ENCODE data around the gene CPEB1. TPM values are rescaled to one million over a fixed set of nuclear protein-coding genes. Genes with fewer than 3 reads are reported as not detected.
"Not testable (repeated sequence)": the region's sequence is repeated elsewhere in the genome, so short reads cannot be mapped to it uniquely, and the experiment has no call there.

Gene CPEB1
- total and polyA plus RNA-seq, 8 donors, result 1.1 to 6.4 (median 1.5) TPM; not detected in 2

DNA sequence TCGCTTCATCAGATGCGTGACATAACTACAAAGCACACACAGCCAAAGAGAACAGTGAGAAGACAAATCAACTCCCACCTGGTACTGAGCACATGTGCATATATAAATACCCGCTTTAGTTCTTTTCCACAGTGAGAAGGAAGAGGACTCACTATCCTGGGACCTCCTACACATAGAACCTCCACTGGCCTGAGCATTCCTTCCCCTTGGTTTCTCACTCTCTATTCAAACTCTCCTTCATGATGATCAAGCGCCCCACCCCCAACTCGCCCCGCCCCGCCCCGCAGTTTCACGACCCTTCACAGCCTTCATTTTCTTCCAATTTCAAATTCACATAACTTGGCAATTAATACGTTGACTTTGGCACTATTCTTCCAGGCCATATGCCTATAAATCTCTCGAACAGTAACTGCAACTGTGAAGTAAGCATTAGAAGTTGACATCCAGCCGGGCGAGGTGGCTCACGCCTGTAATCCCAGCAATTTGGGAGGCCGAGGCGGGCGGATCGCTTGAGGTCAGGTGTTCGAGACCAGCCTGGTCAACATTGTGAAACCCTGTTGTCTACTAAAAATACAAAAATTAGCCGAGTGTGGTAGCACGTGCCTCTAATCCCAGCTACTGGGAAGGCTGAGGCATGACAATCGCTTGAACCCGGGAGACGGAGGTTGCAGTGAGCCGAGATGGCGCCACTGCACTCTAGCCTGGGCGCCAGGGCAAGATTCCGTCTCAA, 108.0 kb downstream of the CPEB1 start:
- TF ChIP-seq, protein P1, sequence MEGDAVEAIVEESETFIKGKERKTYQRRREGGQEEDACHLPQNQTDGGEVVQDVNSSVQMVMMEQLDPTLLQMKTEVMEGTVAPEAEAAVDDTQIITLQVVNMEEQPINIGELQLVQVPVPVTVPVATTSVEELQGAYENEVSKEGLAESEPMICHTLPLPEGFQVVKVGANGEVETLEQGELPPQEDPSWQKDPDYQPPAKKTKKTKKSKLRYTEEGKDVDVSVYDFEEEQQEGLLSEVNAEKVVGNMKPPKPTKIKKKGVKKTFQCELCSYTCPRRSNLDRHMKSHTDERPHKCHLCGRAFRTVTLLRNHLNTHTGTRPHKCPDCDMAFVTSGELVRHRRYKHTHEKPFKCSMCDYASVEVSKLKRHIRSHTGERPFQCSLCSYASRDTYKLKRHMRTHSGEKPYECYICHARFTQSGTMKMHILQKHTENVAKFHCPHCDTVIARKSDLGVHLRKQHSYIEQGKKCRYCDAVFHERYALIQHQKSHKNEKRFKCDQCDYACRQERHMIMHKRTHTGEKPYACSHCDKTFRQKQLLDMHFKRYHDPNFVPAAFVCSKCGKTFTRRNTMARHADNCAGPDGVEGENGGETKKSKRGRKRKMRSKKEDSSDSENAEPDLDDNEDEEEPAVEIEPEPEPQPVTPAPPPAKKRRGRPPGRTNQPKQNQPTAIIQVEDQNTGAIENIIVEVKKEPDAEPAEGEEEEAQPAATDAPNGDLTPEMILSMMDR (IDR thresholded peaks at IDR 0.05), result no peak
- TF ChIP-seq POLR2AphosphoS5 (IDR thresholded peaks at IDR 0.05) (no peak), EP300 (IDR thresholded peaks at IDR 0.05) (no peak), POLR2A (IDR thresholded peaks at IDR 0.05) (no peak)
- Histone ChIP-seq H3K36me3 (peaks cover 30 to 52% (median 49%) of the 10 kb centered on the region in 4 donors), H3K27ac (peak overlapping the region; percentile 63 to 93 (median 91)), H3K4me1 (peaks cover 12 to 40% (median 33%) of the 10 kb centered on the region in 4 donors), H3K9me3 (no peaks in the 10 kb centered on the region), H3K27me3 (no peaks in the 10 kb centered on the region), H3K4me3 (peak overlapping the region; percentile 73 to 98 (median 86))
- intact Hi-C loops (cut with DNase I; ENCODE audit: low total_unique reads), result no loop called here
- DNase-seq, result no peak
- WGBS, 5 donors, result 11 to 17% (median 12%) methylated on average over 28 of the region's 28 CpGs

DNA sequence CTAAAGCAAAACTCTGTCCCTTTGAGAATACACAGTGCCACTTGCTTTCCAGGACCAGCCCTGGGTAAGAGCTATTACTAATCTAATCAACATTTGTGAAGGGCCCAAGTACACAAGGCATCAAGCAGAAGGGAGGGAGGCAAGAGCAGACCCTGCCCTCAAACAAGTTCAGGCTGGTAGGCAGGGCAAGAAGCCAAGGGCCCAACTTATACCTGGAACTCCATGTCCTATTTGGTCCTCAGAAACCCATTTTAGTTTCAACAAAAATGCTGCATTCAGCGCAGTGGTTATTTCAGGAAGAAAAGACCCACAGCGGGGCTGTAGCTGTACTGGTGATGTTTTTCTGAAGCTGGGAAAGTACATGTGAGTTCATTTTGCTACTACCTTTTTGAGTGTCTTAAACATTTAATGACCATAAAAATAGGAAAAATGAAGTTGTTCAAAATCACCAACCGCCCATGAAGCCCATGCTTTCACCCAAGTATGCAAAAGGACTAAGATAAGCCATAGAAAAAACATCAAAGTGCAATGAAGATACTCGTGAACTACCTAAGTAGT, 109.7 kb downstream of the CPEB1 start:
- Histone ChIP-seq H3K27ac (peak overlapping the region in 1 of 5 donors; percentile 5), H3K36me3 (peaks cover 35 to 68% (median 62%) of the 10 kb centered on the region in 4 donors), H3K4me1 (peaks cover 12 to 46% (median 33%) of the 10 kb centered on the region in 4 donors), H3K4me3 (peak overlapping the region in 2 of 4 donors; percentile 3 to 98), H3K27me3 (no peaks in the 10 kb centered on the region), H3K9me3 (no peaks in the 10 kb centered on the region)
- DNase-seq, result peak in 1 of 2 donors; percentile 50
- TF ChIP-seq EP300 (IDR thresholded peaks at IDR 0.05), result no peak
- peak in 1 of 3 donors; percentile 27 for TF ChIP-seq POLR2AphosphoS5 (IDR thresholded peaks at IDR 0.05)
- intact Hi-C loops (cut with DNase I; ENCODE audit: low total_unique reads), result no loop called here
- 59 to 74% (median 69%) methylated on average over 4 of the region's 4 CpGs for WGBS, 5 donors

DNA sequence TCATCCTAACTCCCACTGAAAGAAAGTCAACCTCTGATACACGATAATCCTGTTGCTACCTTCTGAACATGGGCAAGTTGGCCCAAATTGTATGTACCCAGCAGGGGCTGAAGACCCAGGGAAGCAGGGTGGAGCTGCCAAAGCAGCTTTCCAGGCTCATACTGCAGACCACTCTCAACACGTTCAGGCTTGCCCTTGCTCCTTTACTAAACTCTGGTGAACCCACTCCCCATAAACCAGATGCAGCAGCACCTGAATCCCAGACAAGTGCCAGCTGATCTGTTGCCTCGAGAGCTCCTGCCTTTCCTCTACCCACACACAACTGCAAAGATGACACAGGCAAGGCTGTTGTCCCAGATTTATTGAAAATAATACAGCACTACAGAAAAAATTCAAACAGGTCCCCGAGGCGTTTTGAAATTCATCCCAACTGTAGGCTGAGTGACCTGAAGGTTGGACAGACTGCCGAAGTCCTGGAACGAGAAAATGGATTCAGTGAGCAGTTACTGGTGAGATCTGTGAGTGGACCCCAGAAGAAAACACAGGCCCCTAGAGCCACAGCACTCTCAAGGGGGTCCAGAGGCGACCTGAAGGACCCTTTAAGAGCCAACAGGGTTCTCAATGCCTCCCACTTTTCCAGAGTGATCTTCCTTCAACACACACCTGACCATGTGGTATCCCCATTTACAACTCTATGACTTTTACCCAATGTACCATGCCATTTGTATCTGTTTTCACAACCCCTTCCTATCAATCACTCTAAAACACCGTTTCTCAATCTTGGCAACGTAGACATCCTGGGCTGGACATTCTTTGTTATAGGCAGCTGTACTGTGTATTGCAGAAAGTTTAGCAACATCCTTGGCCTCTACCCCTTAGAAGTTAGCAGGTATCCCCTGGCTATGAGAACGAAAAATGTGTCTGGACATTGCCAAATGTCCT, 110.5 kb downstream of the CPEB1 start:
- peak overlapping the region in 1 of 4 donors; percentile 3 for H3K4me3 ChIP-seq
- 54 to 68% (median 57%) methylated on average over 11 of the region's 11 CpGs for WGBS, 5 donors
- H3K27me3 ChIP-seq, result no peaks in the 10 kb centered on the region
- H3K27ac ChIP-seq, result no peak overlapping the region
- H3K36me3 ChIP-seq, result peaks cover 35 to 73% (median 62%) of the 10 kb centered on the region in 4 donors
- peaks cover 12 to 44% (median 33%) of the 10 kb centered on the region in 4 donors for H3K4me1 ChIP-seq
- no peaks in the 10 kb centered on the region for H3K9me3 ChIP-seq
- no peak for TF ChIP-seq POLR2A (IDR thresholded peaks at IDR 0.05)
- no peak for TF ChIP-seq POLR2AphosphoS5 (IDR thresholded peaks at IDR 0.05)
- TF ChIP-seq EP300 (IDR thresholded peaks at IDR 0.05), result no peak
- TF ChIP-seq, protein P1 (IDR thresholded peaks at IDR 0.05), result no peak
- intact Hi-C loops (cut with DNase I; ENCODE audit: low total_unique reads), result no loop called here
- no peak for DNase-seq

DNA sequence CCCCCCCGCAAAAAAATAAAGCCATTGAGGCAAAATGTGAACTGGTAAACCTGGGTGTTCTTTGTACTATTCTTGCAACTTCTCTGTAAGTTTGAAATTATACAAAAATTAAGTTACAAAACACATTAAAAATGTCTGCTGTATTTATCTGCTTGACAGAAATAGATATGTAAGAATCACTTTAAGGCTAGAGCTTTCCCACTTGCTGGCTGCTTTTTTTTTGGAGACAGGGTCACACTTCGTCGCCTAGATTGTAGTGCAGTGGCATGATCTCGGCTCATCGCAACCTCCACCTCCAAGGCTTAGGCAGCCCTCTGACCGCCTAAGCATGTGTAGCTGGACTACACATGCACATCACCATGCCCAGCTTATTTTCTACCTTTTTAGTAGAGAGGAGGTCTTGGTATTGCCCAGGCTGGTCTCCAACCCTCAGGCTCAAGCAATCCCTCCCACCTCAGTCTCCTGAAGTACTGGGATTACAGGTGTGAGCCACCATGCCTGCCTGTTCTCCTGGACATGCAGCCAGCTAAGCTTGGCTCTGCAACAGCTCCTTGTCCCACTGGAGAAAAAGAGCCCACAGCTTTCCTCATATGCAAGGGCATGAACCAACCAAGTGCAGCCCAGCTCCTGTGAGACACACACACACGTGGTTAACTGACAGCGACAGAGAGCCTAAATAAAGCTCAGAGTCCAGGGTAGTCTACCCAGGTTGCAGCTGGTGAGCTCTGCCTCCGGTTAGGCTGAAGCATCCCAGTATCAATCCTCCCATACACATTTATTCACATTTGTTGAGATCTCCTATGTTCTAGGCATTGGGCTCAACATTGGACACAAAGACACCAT, 111.4 kb downstream of the CPEB1 start:
- no peaks in the 10 kb centered on the region for H3K27me3 ChIP-seq
- H3K27ac ChIP-seq, result no peak overlapping the region
- no peak for DNase-seq
- no peak overlapping the region for H3K4me3 ChIP-seq
- H3K36me3 ChIP-seq, result peaks cover 35 to 73% (median 62%) of the 10 kb centered on the region in 4 donors
- TF ChIP-seq EP300 (IDR thresholded peaks at IDR 0.05) (no peak), POLR2AphosphoS5 (IDR thresholded peaks at IDR 0.05) (no peak), POLR2A (IDR thresholded peaks at IDR 0.05) (no peak)
- H3K9me3 ChIP-seq, result no peaks in the 10 kb centered on the region
- H3K4me1 ChIP-seq, result peaks cover 12 to 40% (median 29%) of the 10 kb centered on the region in 4 donors
- 66 to 83% (median 76%) methylated on average over 9 of the region's 9 CpGs for WGBS, 5 donors
- intact Hi-C loops (cut with DNase I; ENCODE audit: low total_unique reads), result no loop called here

DNA sequence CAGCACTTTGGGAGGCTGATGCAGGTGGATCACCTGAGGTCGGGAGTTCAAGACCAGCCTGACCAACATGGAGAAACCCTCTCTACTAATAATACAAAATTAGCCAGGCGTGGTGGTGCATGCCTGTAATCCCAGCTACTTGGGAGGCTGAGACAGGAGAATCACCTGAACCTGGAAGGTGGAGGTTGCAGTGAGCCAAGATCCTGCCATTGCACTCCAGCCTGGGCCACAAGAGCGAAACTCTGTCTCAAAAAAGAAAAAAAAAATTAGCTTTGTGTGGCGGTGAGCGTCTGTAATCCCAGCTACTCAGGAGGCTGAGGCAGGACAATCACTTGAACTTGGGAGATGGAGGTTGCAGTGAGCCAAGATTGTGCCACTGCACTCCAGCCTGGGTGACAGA, 112.0 kb downstream of the CPEB1 start:
- 90 to 96% (median 94%) methylated on average over 5 of the region's 5 CpGs for WGBS, 5 donors
- intact Hi-C loops (cut with DNase I; ENCODE audit: low total_unique reads); H3K9me3 ChIP-seq; DNase-seq; H3K27me3 ChIP-seq; H3K27ac ChIP-seq; H3K4me3 ChIP-seq: not testable (repeated sequence)
- Histone ChIP-seq H3K4me1 (peaks cover 12 to 47% (median 34%) of the 10 kb centered on the region in 4 donors), H3K36me3 (peaks cover 35 to 73% (median 62%) of the 10 kb centered on the region in 4 donors)

DNA sequence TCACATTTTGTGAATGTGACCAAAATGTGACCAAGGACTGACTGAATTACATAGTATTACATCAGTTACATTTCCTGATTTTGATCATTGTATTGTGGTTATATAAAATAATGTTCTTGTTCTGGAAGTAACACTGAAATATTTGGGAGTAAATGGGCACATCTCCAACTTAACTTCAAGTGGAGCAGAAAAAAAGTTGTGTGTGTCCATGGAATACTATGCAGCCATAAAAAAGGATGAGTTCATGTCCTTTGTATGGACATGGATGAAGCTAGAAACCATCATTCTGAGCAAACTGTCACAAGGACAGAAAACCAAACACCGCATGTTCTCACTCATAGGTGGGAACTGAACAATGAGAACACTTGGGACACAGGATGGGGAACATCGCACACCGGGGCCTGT, 112.7 kb downstream of the CPEB1 start:
- H3K9me3 ChIP-seq; H3K27ac ChIP-seq; H3K4me3 ChIP-seq; DNase-seq; intact Hi-C loops (cut with DNase I; ENCODE audit: low total_unique reads); H3K27me3 ChIP-seq: not testable (repeated sequence)
- Histone ChIP-seq H3K4me1 (peaks cover 12 to 46% (median 33%) of the 10 kb centered on the region in 4 donors), H3K36me3 (peaks cover 35 to 73% (median 62%) of the 10 kb centered on the region in 4 donors)
- 91 to 99% (median 96%) methylated on average over 3 of the region's 3 CpGs for WGBS, 5 donors

Measured in stomach (tissue), 9 donors.